Measurements from ENCODE around the gene ZBTB47. TPM values are rescaled to one million over a fixed set of nuclear protein-coding genes. Genes with fewer than 3 reads are reported as not detected.

The ZBTB47 gene
- total RNA-seq, 2 donors from 2014 or later: 92.4 to 129 TPM

DNA sequence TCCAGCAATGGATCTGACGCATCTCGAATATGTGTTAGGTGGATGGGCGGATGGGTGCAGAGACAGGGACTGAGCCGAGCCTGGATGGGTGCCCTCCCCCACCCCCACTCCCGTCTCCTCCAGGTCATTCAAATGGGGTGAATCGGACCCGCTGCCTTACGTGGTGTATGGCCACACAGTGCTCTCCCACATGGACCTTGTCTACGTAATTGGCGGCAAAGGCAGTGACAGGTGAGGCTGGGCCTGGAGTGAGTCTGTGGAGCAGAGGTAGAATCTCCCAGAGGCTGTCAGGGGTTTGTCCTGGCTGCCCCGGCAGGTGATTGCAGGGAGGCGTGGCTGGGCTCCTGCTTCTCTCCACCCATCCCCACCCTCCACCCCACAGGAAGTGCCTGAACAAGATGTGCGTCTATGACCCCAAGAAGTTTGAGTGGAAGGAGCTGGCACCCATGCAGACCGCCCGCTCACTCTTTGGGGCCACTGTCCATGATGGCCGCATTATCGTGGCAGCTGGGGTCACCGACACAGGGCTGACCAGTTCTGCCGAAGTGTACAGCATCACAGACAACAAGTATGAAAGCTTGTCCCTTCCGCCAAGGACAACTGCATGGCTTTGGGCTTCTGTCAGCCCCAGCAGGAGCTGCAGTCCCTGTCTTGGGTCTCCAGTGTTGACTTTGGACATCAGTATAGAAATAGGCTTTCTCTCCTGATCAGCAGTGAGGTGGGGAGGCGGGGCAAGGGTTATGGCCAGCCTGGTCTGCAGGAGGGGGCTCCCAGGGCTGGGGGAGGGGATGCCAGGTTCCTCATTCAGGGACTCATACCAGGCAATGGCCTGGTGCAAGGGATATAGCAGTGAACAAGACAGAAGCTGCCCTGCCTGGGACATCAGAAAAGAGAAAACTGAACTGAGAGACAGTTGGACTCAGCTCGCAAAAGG lies 35.3 kb downstream of the ZBTB47 start:
- no peak for DNase-seq (ENCODE audit: low spot score)

DNA sequence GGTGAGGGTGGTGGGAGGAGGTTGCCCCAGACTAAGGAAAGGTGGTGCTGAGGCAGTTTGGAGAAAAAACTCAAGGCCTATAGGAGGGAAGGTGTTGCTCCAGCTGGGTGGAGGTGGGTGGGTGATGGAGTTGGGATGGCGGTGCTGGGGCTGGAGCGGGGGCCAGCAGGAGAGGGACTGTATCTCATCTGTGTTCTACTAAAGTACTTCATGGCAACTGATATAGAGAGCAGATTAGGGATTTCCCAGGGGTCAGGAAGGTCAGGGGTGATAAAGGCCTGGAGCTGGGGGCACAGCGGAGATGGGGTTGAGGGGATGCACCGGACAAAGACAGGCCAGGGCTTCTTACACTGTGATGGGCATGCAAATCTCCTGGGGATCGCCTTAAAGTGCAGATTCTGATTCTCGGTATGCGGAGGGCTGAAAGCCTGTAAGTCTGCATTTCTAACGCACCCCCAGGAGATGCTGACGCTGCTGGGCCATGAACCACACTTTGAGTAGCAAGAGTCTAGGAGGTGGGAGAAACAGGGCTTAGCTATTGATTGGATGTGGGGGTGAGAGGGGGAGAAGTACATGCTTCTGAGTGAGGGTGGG lies 36.0 kb downstream of the ZBTB47 start:
- H3K4me3 ChIP-seq: no peak overlapping the region
- no peak for DNase-seq (ENCODE audit: low spot score)
- no peak overlapping the region for H3K27ac ChIP-seq
- no peaks in the 10 kb centered on the region for H3K27me3 ChIP-seq
- TF ChIP-seq, protein P1, sequence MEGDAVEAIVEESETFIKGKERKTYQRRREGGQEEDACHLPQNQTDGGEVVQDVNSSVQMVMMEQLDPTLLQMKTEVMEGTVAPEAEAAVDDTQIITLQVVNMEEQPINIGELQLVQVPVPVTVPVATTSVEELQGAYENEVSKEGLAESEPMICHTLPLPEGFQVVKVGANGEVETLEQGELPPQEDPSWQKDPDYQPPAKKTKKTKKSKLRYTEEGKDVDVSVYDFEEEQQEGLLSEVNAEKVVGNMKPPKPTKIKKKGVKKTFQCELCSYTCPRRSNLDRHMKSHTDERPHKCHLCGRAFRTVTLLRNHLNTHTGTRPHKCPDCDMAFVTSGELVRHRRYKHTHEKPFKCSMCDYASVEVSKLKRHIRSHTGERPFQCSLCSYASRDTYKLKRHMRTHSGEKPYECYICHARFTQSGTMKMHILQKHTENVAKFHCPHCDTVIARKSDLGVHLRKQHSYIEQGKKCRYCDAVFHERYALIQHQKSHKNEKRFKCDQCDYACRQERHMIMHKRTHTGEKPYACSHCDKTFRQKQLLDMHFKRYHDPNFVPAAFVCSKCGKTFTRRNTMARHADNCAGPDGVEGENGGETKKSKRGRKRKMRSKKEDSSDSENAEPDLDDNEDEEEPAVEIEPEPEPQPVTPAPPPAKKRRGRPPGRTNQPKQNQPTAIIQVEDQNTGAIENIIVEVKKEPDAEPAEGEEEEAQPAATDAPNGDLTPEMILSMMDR (IDR thresholded peaks at IDR 0.05): no peak
- H3K9me3 ChIP-seq: no peaks in the 10 kb centered on the region
- no peaks in the 10 kb centered on the region for H3K36me3 ChIP-seq
- peaks cover 0 to 14% of the 10 kb centered on the region in 2 donors for H3K4me1 ChIP-seq

More for the DNA sequence above, 35.3 kb downstream of the ZBTB47 start:
- Histone ChIP-seq H3K36me3 (no peaks in the 10 kb centered on the region), H3K9me3 (no peaks in the 10 kb centered on the region), H3K4me3 (no peak overlapping the region), H3K27ac (no peak overlapping the region), H3K27me3 (no peaks in the 10 kb centered on the region), H3K4me1 (peaks cover 0 to 18% of the 10 kb centered on the region in 2 donors)
- TF ChIP-seq, protein P1 (IDR thresholded peaks at IDR 0.05): no peak

DNA sequence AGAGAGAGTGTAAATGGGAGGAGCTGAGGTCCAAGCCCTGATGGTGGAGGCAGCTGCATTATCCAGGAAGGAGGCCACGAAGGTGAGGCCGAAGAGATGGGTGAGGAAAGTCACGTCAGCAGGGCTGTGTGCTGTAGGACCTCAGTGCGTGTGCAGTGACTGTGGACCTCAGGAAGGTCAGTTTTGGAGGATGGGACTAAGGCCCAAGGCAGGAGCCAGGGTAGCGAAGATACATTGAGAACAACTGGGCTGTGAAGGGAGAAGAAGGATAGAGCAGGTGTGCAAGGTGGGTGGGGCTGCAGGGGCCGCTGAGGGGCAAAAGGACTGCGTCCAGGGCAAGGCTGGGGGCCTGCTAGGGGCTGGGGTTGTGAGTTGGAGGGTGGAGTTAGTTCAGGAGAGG lies 36.7 kb downstream of the ZBTB47 start:
- H3K27ac ChIP-seq: no peak overlapping the region
- no peaks in the 10 kb centered on the region for H3K9me3 ChIP-seq
- DNase-seq (ENCODE audit: low spot score): no peak
- no peak overlapping the region for H3K4me3 ChIP-seq
- H3K27me3 ChIP-seq: no peaks in the 10 kb centered on the region
- H3K36me3 ChIP-seq: no peaks in the 10 kb centered on the region
- H3K4me1 ChIP-seq: peaks cover 0 to 7% of the 10 kb centered on the region in 2 donors
- TF ChIP-seq, protein P1 (IDR thresholded peaks at IDR 0.05): no peak

DNA sequence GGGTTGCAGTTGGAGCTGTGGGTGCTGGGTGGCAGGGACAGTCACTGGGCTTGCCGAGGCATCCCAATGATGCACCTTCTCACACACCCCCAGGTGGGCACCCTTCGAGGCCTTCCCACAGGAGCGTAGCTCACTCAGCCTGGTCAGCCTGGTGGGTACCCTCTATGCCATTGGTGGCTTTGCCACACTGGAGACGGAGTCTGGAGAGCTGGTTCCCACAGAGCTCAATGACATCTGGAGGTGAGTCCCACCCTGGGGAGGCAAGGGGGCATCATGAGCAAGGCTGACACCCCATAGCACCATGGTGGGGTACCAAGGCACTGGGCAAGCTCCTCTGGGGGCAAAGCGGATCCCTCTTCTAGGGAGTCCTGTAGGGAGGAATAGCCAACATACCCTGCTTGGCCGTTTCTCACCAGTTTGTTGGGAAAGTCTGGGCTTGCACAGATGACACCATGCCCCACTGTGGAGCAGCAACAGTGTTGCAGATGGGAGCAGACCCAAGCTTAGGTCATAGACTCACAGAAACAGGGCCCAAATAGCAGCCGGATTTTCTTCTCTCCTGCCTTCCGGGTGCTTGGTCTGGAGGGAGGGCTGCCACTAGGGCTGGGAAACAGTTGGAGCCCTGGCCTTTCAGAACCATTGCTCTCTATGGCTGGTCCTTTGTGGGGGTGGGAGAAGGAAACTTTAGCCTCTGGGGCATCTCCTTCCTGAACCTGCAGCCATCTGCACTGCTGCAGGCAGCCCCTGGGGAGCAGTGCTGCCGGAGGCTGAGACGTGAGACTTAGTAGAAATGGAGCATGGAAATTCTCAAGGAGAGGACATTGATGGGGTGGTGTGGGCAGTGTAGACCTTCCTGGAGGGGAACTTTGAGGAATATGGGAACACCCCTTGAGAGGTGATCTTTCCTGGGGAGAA lies 37.5 kb downstream of the ZBTB47 start:
- Histone ChIP-seq H3K27ac (peak overlapping the region; percentile 10 to 46), H3K36me3 (no peaks in the 10 kb centered on the region), H3K27me3 (no peaks in the 10 kb centered on the region), H3K4me1 (no peaks in the 10 kb centered on the region), H3K4me3 (no peak overlapping the region), H3K9me3 (no peaks in the 10 kb centered on the region)
- DNase-seq (ENCODE audit: low spot score): no peak
- TF ChIP-seq, protein P1 (IDR thresholded peaks at IDR 0.05): no peak

DNA sequence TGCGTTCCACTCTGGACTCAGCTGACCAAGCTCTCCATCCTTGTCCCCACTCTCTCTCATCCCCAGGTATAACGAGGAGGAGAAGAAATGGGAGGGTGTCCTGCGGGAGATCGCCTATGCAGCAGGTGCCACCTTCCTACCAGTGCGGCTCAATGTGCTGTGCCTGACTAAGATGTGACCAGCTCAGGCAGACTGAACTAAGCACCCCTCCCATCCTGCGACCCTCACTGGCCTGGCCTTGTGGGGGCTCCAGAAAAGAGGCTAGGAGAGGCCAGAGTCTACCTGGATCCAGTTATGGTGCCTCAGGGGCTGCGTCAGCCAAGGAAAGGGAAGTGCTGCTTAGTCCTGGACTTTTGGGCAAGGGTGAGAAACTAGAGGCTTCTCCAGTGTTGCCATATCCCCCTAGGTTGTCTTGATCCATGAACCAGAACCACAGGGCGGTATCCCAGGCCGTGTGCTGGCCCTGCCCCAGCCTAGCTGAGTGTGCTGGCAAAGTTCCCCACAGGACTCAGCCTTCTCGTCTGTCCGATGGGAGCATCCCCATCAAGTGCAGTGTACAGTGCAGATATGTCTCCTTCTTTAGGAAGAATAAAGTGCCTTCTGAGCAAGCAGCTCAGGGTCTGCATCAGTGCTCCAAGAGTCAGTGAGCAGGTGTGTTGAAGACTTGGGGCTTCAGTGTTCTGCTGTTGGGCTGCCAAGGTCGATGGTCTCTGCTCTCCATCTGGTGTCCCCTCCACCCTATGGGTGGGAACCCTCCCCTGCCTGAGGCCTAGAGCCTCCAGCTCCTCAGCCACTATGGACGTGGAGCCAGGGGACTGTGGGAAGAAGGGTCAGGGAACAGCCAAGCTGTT lies 38.5 kb downstream of the ZBTB47 start:
- Histone ChIP-seq H3K4me3 (no peak overlapping the region), H3K4me1 (peaks cover 0 to 4% of the 10 kb centered on the region in 2 donors), H3K36me3 (peaks cover 5% of the 10 kb centered on the region), H3K9me3 (no peaks in the 10 kb centered on the region), H3K27me3 (no peaks in the 10 kb centered on the region), H3K27ac (peak overlapping the region; percentile 10 to 46)
- TF ChIP-seq, protein P1 (IDR thresholded peaks at IDR 0.05): no peak
- no peak for DNase-seq (ENCODE audit: low spot score)
